GM12878 (cell line): ENCODE data around the gene SARS2. TPM values are rescaled to one million over a fixed set of nuclear protein-coding genes. Genes with fewer than 3 reads are reported as not detected.

Experiments
- ATAC-seq: fragments of 200-7000 bp; cut with Tn5 transposase; 3 replicates; pipeline ENCODE4 v1.9.1; 2020; ENCODE audit warnings: mild to moderate bottlenecking, moderate library complexity
- BruUV-seq: library from RNA; stranded (reverse); fragments of 400-500 nt; replicated peaks from 2 replicates; lab custom pipeline; 2021; lab: Mats Ljungman, UMichigan
- CTCF ChIA-PET: fragments of 300-600 bp; sonication (Branson Sonifier 250); formaldehyde crosslinking; extraction: SDS; loops from one replicate; lab custom pipeline; 2021; ENCODE audit warnings: inconsistent platforms; lab: Yijun Ruan, JAX
- POLR2A ChIA-PET: fragments of 350-600 bp; formaldehyde crosslinking; extraction: SDS; loops from one replicate; lab custom pipeline; 2021; ENCODE audit warnings: inconsistent platforms; lab: Charles Lee
- RAD21 ChIA-PET: fragments of 300-600 bp; sonication (Branson Sonifier 250); formaldehyde crosslinking; loops from one replicate; lab custom pipeline; 2023; ENCODE audit warnings: antibody characterized with exemption; ENCODE audit not compliant: unreplicated experiment; lab: Charles Lee
- SMC1A ChIA-PET: fragments of 300-600 bp; sonication (Branson Sonifier 250); formaldehyde crosslinking; loops from one replicate; lab custom pipeline; 2023; ENCODE audit not compliant: unreplicated experiment, uncharacterized antibody; lab: Charles Lee
- DNase-seq: peaks from one replicate; pipeline ENCODE4 v3.0.0-alpha.2; 2011; ENCODE audit warnings: low read depth, low spot score
- FAIRE-seq: peaks from 3 replicates; lab custom pipeline; 2011; peaks lifted over from hg19 to GRCh38; lab: Jason Lieb, UNC
- H2AFZ ChIP-seq: 2 replicates; pipeline ENCODE4 v1.6.0; 2011; ENCODE audit warnings: low read depth, low read length, control low read depth; ENCODE audit not compliant: control insufficient read depth
- H3K27ac ChIP-seq: 2 replicates; pipeline ENCODE4 v1.5.1; 2011; ENCODE audit warnings: control low read depth; ENCODE audit not compliant: control insufficient read depth, insufficient read depth
- H3K27me3 ChIP-seq, 2 experiments: replicated peaks in 1 of 2; 2 replicates each; pipeline versions ENCODE4 v1.6.0 to v1.6.1; 2011; ENCODE audit warnings: low read length in 1 of 2; ENCODE audit not compliant: control insufficient read depth in 2 of 2, insufficient read depth in 2 of 2
- H3K36me3 ChIP-seq, 2 experiments: 2 replicates each; pipeline ENCODE4 v1.5.1; 2011; ENCODE audit warnings: low read length in 1 of 2; ENCODE audit not compliant: control insufficient read depth in 2 of 2, insufficient read depth in 2 of 2
- H3K4me1 ChIP-seq: 2 replicates; pipeline ENCODE4 v1.6.1; 2011; ENCODE audit warnings: mild to moderate bottlenecking, low read length, moderate library complexity, mixed read lengths; ENCODE audit not compliant: control insufficient read depth, insufficient read depth
- H3K4me2 ChIP-seq: 2 replicates; pipeline ENCODE4 v1.6.0; 2011; ENCODE audit warnings: control low read depth; ENCODE audit not compliant: control insufficient read depth, insufficient read depth
- H3K4me3 ChIP-seq: fragments of 200-600 bp; sonication (generic); 2 replicates; pipeline ENCODE4 v1.5.1; 2016
- H3K79me2 ChIP-seq: 2 replicates; pipeline ENCODE4 v1.6.0; 2011; ENCODE audit warnings: low read length; ENCODE audit not compliant: control insufficient read depth, insufficient read depth
- H3K9ac ChIP-seq: 2 replicates; pipeline ENCODE4 v1.8.0; 2011; ENCODE audit warnings: low read length, control low read depth, mixed read lengths; ENCODE audit not compliant: control insufficient read depth, insufficient read depth
- H3K9me3 ChIP-seq: replicated peaks from 3 replicates; pipeline ENCODE4 v1.5.1; 2011; ENCODE audit warnings: mild to moderate bottlenecking, low read length; ENCODE audit not compliant: control insufficient read depth, insufficient read depth
- H4K20me1 ChIP-seq: 2 replicates; pipeline ENCODE4 v1.6.0; 2011; ENCODE audit not compliant: control insufficient read depth, insufficient read depth
- BHLHE40 ChIP-seq, 2 experiments: fragments of 450-650 bp in 1 of 2; IDR thresholded peaks; 2 replicates each; pipeline ENCODE4 v1.6.1; 2011 to 2017; ENCODE audit warnings: low read depth in 2 of 2, borderline replicate concordance in 1 of 2, improper control_type of control experiment in 1 of 2, low read length in 1 of 2, mild to moderate bottlenecking in 1 of 2
- BMI1 ChIP-seq: fragments of 450-650 bp; IDR thresholded peaks from 2 replicates; pipeline ENCODE4 v1.6.1; 2016; ENCODE audit warnings: mild to moderate bottlenecking, moderate library complexity, borderline replicate concordance
- CBX3 ChIP-seq: fragments of 200-600 bp; sonication (generic); IDR thresholded peaks from 2 replicates; pipeline ENCODE4 v1.6.1; 2016; ENCODE audit warnings: low read depth, borderline replicate concordance
- FOS ChIP-seq: IDR thresholded peaks from 3 replicates; pipeline ENCODE4 v1.6.1; 2011; ENCODE audit warnings: borderline replicate concordance; ENCODE audit not compliant: insufficient read length; ENCODE audit errors: extremely low read depth
- NFXL1 ChIP-seq: fragments of 450-650 bp; IDR thresholded peaks from 2 replicates; pipeline ENCODE4 v1.6.1; 2017; ENCODE audit warnings: antibody characterized with exemption, mild to moderate bottlenecking, borderline replicate concordance
- RB1 ChIP-seq: fragments of 450-650 bp; formaldehyde crosslinking; IDR thresholded peaks from 2 replicates; pipeline ENCODE4 v1.6.1; 2017; ENCODE audit warnings: mild to moderate bottlenecking, borderline replicate concordance
- RELA ChIP-seq: fragments of 450-650 bp; IDR thresholded peaks from 2 replicates; pipeline ENCODE4 v1.8.0; 2014; ENCODE audit warnings: borderline replicate concordance; ENCODE audit not compliant: partially characterized antibody
- SIN3A ChIP-seq: IDR thresholded peaks from 2 replicates; pipeline ENCODE4 v1.6.1; 2012; ENCODE audit warnings: low read depth, low read length, improper control_type of control experiment
- SMC3 ChIP-seq: IDR thresholded peaks from 2 replicates; pipeline ENCODE4 v1.6.1; 2011; ENCODE audit warnings: low read length, improper control_type of control experiment, borderline replicate concordance
- SUPT20H ChIP-seq: IDR thresholded peaks from 2 replicates; pipeline ENCODE4 v1.6.1; 2011; ENCODE audit warnings: low read depth, mild to moderate bottlenecking, low read length, moderate library complexity, borderline replicate concordance; ENCODE audit not compliant: control insufficient read depth
- TARDBP ChIP-seq: IDR thresholded peaks from 2 replicates; pipeline ENCODE4 v1.6.1; 2016; ENCODE audit warnings: borderline replicate concordance
- WRNIP1 ChIP-seq: IDR thresholded peaks from 2 replicates; pipeline ENCODE4 v1.6.1; 2011; ENCODE audit warnings: low read depth, low read length, improper control_type of control experiment, borderline replicate concordance
- ZNF207 ChIP-seq: fragments of 450-650 bp; IDR thresholded peaks from 2 replicates; pipeline ENCODE4 v1.6.1; 2014; ENCODE audit warnings: antibody characterized with exemption, mild to moderate bottlenecking, borderline replicate concordance
- WGBS: methylation state at CpG from one replicate; pipeline ENCODE4 v1.1.6; 2016; ENCODE audit warnings: low lambda C conversion rate; ENCODE audit not compliant: insufficient replicate concordance, insufficient coverage; ENCODE audit errors: missing lambda C conversion rate; 5-methylcytosine and 5-hydroxymethylcytosine counted together
- in situ Hi-C: fragments of 300-500 bp; cut with MboI; formaldehyde crosslinking; loops from 9 replicates; pipeline ENCODE4 v1.14.3; 2018; ENCODE audit warnings: mixed read lengths
- intact Hi-C: fragments of 100-400 bp; cut with micrococcal nuclease; formaldehyde crosslinking; loops from one replicate; pipeline ENCODE4 v1.14.2; 2022; ENCODE audit not compliant: unreplicated experiment
- polyA plus RNA-seq, 11 experiments: library from polyadenylated mRNA; depleted of rRNA in 4 of 11; unstranded in 6 of 11; stranded (reverse) in 5 of 11; fragments of >200 nt; fragmentation: Nextera tagmentation in 4 of 11; fragmentation: Illumina TruSeq in 1 of 11; extraction: Ambion mirVana in 4 of 11; extraction: Trizol in 1 of 11; gene quantifications; 1 replicate in 1 of 11; 2 replicates in 10 of 11; pipeline versions ENCODE4 v1.2.1 to v1.2.3, GENCODE V29; 2011 to 2016; ENCODE audit warnings: inconsistent platforms in 2 of 11, missing spikeins in 2 of 11, low read depth in 1 of 11
- total RNA-seq, 4 experiments: library from RNA; depleted of rRNA in 3 of 4; stranded (reverse); fragments of >200 nt in 3 of 4; fragmentation: Illumina TruSeq in 1 of 4; extraction: Trizol in 1 of 4; gene quantifications; 2 replicates each; pipeline versions ENCODE4 v1.2.1 to v1.2.3, GENCODE V29; 2013 to 2021
- TF ChIP-seq, protein P1 (sequence below): fragments of 450-650 bp; IDR thresholded peaks from 2 replicates; pipeline ENCODE4 v1.6.1; 2016; ENCODE audit warnings: mild to moderate bottlenecking
- TF ChIP-seq, protein P2 (sequence below): fragments of 450-650 bp; IDR thresholded peaks from 2 replicates; pipeline ENCODE4 v1.6.1; 2017; ENCODE audit warnings: borderline replicate concordance
- TF ChIP-seq, protein P3 (sequence below): fragments of 450-650 bp; formaldehyde crosslinking; IDR thresholded peaks from 2 replicates; pipeline ENCODE4 v1.5.0; 2022; ENCODE audit warnings: mild to moderate bottlenecking, missing genetic modification characterization

Gene SARS2
- total and polyA plus RNA-seq, 10 of the 15 experiments (the other 5 are each of a cell fraction or from before 2014, with no cell fraction given), result 2.6 to 50.3 (median 27.5) TPM

- no peak overlapping the region for H3K27ac ChIP-seq
- no peak for TF ChIP-seq SUPT20H
- TF ChIP-seq, protein P1, sequence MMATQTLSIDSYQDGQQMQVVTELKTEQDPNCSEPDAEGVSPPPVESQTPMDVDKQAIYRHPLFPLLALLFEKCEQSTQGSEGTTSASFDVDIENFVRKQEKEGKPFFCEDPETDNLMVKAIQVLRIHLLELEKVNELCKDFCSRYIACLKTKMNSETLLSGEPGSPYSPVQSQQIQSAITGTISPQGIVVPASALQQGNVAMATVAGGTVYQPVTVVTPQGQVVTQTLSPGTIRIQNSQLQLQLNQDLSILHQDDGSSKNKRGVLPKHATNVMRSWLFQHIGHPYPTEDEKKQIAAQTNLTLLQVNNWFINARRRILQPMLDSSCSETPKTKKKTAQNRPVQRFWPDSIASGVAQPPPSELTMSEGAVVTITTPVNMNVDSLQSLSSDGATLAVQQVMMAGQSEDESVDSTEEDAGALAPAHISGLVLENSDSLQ, result no peak
- no peak for TF ChIP-seq BHLHE40 (IDR thresholded peaks at IDR 0.05; ENCODE audit: borderline replicate concordance in 1 of 2, low read depth in 2 of 2, low read length in 1 of 2)
- no peak for TF ChIP-seq RELA
- TF ChIP-seq, protein P2, sequence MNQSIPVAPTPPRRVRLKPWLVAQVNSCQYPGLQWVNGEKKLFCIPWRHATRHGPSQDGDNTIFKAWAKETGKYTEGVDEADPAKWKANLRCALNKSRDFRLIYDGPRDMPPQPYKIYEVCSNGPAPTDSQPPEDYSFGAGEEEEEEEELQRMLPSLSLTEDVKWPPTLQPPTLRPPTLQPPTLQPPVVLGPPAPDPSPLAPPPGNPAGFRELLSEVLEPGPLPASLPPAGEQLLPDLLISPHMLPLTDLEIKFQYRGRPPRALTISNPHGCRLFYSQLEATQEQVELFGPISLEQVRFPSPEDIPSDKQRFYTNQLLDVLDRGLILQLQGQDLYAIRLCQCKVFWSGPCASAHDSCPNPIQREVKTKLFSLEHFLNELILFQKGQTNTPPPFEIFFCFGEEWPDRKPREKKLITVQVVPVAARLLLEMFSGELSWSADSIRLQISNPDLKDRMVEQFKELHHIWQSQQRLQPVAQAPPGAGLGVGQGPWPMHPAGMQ, result no peak
- no peak for TF ChIP-seq SMC3
- no peak for TF ChIP-seq SIN3A
- TF ChIP-seq NFXL1, result no peak
- no peak for TF ChIP-seq ZNF207
- TF ChIP-seq FOS, result no peak
- TF ChIP-seq WRNIP1, result no peak
- no peak for TF ChIP-seq TARDBP
- TF ChIP-seq, protein P3, sequence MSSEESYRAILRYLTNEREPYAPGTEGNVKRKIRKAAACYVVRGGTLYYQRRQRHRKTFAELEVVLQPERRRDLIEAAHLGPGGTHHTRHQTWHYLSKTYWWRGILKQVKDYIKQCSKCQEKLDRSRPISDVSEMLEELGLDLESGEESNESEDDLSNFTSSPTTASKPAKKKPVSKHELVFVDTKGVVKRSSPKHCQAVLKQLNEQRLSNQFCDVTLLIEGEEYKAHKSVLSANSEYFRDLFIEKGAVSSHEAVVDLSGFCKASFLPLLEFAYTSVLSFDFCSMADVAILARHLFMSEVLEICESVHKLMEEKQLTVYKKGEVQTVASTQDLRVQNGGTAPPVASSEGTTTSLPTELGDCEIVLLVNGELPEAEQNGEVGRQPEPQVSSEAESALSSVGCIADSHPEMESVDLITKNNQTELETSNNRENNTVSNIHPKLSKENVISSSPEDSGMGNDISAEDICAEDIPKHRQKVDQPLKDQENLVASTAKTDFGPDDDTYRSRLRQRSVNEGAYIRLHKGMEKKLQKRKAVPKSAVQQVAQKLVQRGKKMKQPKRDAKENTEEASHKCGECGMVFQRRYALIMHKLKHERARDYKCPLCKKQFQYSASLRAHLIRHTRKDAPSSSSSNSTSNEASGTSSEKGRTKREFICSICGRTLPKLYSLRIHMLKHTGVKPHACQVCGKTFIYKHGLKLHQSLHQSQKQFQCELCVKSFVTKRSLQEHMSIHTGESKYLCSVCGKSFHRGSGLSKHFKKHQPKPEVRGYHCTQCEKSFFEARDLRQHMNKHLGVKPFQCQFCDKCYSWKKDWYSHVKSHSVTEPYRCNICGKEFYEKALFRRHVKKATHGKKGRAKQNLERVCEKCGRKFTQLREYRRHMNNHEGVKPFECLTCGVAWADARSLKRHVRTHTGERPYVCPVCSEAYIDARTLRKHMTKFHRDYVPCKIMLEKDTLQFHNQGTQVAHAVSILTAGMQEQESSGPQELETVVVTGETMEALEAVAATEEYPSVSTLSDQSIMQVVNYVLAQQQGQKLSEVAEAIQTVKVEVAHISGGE (CRISPR knock-in tag), result no peak
- no peak for TF ChIP-seq BMI1
- no peak for TF ChIP-seq RB1
- no peak for TF ChIP-seq CBX3
- intact Hi-C loops, result loop anchor here (10.0 kb wide), 2 partner anchors 48 to 98 kb away; partner anchors contain the start of genes ECH1 and LGALS7B
- in situ Hi-C loops, result no loop called here
- DNase-seq, result no peak
- no peak overlapping the region for H3K4me3 ChIP-seq
- no peaks in the 10 kb centered on the region for H3K36me3 ChIP-seq
- BruUV-seq, result no TSS peak
- SMC1A ChIA-PET, result no interaction called here
- H3K9ac ChIP-seq, result no peak overlapping the region
- FAIRE-seq, result no peak
- RAD21 ChIA-PET, result interaction anchor here (0.7 kb wide), 1 partner anchor 9 kb away, joined by 3 read pairs; no protein-coding TSS in a partner anchor
- no peak for ATAC-seq
- no peak overlapping the region for H3K4me2 ChIP-seq
- peaks cover 5% of the 10 kb centered on the region for H3K4me1 ChIP-seq
- POLR2A ChIA-PET, result interaction anchor here (0.6 to 1.1 kb wide), 3 partner anchors 9 to 148 kb away, joined by 3 to 7 read pairs (median 7); no protein-coding TSS in a partner anchor
- H3K9me3 ChIP-seq, result no peaks in the 10 kb centered on the region
- H3K79me2 ChIP-seq, result no peaks in the 10 kb centered on the region
- no peak overlapping the region for H2AFZ ChIP-seq
- H4K20me1 ChIP-seq, result no peaks in the 10 kb centered on the region
- WGBS, result 85% methylated on average over 9 of the region's 9 CpGs
- H3K27me3 ChIP-seq, result no peaks in the 10 kb centered on the region
- CTCF ChIA-PET, result no interaction called here
Measured at GRCh38 chr19:38883286-38883685, 47.3 kb downstream of the SARS2 start.
